GM23338 (cell line): ENCODE data around the gene TAF1B. TPM values are rescaled to one million over a fixed set of nuclear protein-coding genes. Genes with fewer than 3 reads are reported as not detected.

Experiments used
- ATAC-seq: fragments of 200-7000 bp; cut with Tn5 transposase; 3 replicates; pipeline ENCODE4 v1.9.1; 2020
- DNase-seq: peaks from one replicate; pipeline ENCODE4 v3.0.0-alpha.2; 2015; ENCODE audit warnings: low spot score
- H2AFZ ChIP-seq: fragments of 200-600 bp; sonication (generic); 2 replicates; pipeline ENCODE4 v1.8.0; 2016; ENCODE audit warnings: antibody characterized with exemption, mild to moderate bottlenecking, moderate library complexity
- H3F3A ChIP-seq: fragments of 200-600 bp; sonication (generic); replicated peaks from 2 replicates; pipeline ENCODE4 v1.8.0; 2017; ENCODE audit warnings: antibody characterized with exemption, mixed run types, low read depth
- H3K27ac ChIP-seq: fragments of 200-600 bp; sonication (generic); 2 replicates; pipeline ENCODE4 v1.6.1; 2016; ENCODE audit warnings: low read depth
- H3K27me3 ChIP-seq: fragments of 200-600 bp; sonication (generic); 2 replicates; pipeline ENCODE4 v1.8.0; 2016; ENCODE audit warnings: mild to moderate bottlenecking, mixed run types, moderate library complexity; ENCODE audit not compliant: insufficient read depth
- H3K36me3 ChIP-seq: fragments of 200-600 bp; sonication (generic); 2 replicates; pipeline ENCODE4 v1.8.0; 2016; ENCODE audit warnings: mild to moderate bottlenecking; ENCODE audit not compliant: insufficient read depth
- H3K4me1 ChIP-seq: fragments of 200-600 bp; sonication (generic); 2 replicates; pipeline ENCODE4 v1.8.0; 2016; ENCODE audit warnings: mild to moderate bottlenecking, moderate library complexity; ENCODE audit not compliant: insufficient read depth
- H3K4me2 ChIP-seq: fragments of 200-600 bp; sonication (generic); 2 replicates; pipeline ENCODE4 v1.7.1; 2017; ENCODE audit warnings: mixed run types
- H3K4me3 ChIP-seq: fragments of 200-600 bp; sonication (generic); 2 replicates; pipeline ENCODE4 v1.6.1; 2016; ENCODE audit warnings: mixed run types
- H3K79me2 ChIP-seq: fragments of 200-600 bp; sonication (generic); replicated peaks from 2 replicates; pipeline ENCODE4 v1.8.0; 2017; ENCODE audit warnings: mild to moderate bottlenecking; ENCODE audit not compliant: insufficient read depth
- H3K9me2 ChIP-seq: fragments of 200-600 bp; sonication (generic); 2 replicates; pipeline ENCODE4 v1.8.0; 2017; ENCODE audit not compliant: insufficient read depth
- H4K20me1 ChIP-seq: fragments of 200-600 bp; sonication (generic); replicated peaks from 2 replicates; pipeline ENCODE4 v1.8.0; 2017; ENCODE audit warnings: mild to moderate bottlenecking; ENCODE audit not compliant: insufficient read depth
- H3K27ac Mint-ChIP-seq: 2 replicates; pipeline ENCODE4 v1.8.0; 2020; ENCODE audit warnings: inconsistent platforms, mild to moderate bottlenecking, moderate library complexity, mixed read lengths
- H3K27me3 Mint-ChIP-seq: 3 replicates; pipeline ENCODE4 v1.8.0; 2022; ENCODE audit warnings: low read depth, mild to moderate bottlenecking, moderate library complexity, mixed read lengths, inconsistent platforms; ENCODE audit not compliant: insufficient read depth, poor library complexity
- H3K36me3 Mint-ChIP-seq: 3 replicates; pipeline ENCODE4 v1.8.0; 2021; ENCODE audit warnings: low read depth, mild to moderate bottlenecking, inconsistent platforms, moderate library complexity, mixed read lengths
- H3K4me1 Mint-ChIP-seq: 3 replicates; pipeline ENCODE4 v1.8.0; 2020; ENCODE audit warnings: mild to moderate bottlenecking, inconsistent platforms, mixed read lengths
- H3K4me3 Mint-ChIP-seq: 3 replicates; pipeline ENCODE4 v1.8.0; 2021; ENCODE audit warnings: moderate library complexity, mild to moderate bottlenecking, inconsistent platforms, mixed read lengths
- H3K9me3 Mint-ChIP-seq: 3 replicates; pipeline ENCODE4 v1.8.0; 2020; ENCODE audit warnings: moderate library complexity, mild to moderate bottlenecking, inconsistent platforms, mixed read lengths
- ETS1 ChIP-seq: IDR thresholded peaks from 2 replicates; pipeline ENCODE4 v1.6.1; 2016; ENCODE audit warnings: antibody characterized with exemption
- EZH2 ChIP-seq: fragments of 200-600 bp; sonication (generic); IDR thresholded peaks from one replicate; pipeline ENCODE4 v1.8.0; 2017; ENCODE audit warnings: antibody characterized with exemption, mild to moderate bottlenecking, low read depth; ENCODE audit not compliant: unreplicated experiment
- REST ChIP-seq: IDR thresholded peaks from one replicate; pipeline ENCODE4 v1.6.1; 2018; ENCODE audit warnings: antibody characterized with exemption; ENCODE audit not compliant: unreplicated experiment
- STAT1 ChIP-seq: IDR thresholded peaks from one replicate; pipeline ENCODE4 v1.6.1; 2016; ENCODE audit warnings: antibody characterized with exemption; ENCODE audit not compliant: unreplicated experiment
- ZNF114 ChIP-seq: fragments of 250-450 bp; sonication (Bioruptor Pico); IDR thresholded peaks from 2 replicates; pipeline ENCODE4 v1.5.0; 2020; ENCODE audit warnings: mild to moderate bottlenecking, moderate library complexity
- ZNF462 ChIP-seq: fragments of 250-450 bp; sonication (Bioruptor Pico); IDR thresholded peaks from 2 replicates; pipeline ENCODE4 v1.5.0; 2020; ENCODE audit warnings: mild to moderate bottlenecking, moderate library complexity
- polyA plus RNA-seq: library from polyadenylated mRNA; unstranded; fragments of >200 nt; fragmentation: Nextera tagmentation; extraction: Ambion mirVana; gene quantifications from 2 replicates; pipeline ENCODE4 v1.2.1, GENCODE V29; 2016
- total RNA-seq: library from RNA; depleted of rRNA; stranded (reverse); fragments of >200 nt; shearing (Covaris generic); gene quantifications from 2 replicates; pipeline ENCODE4 v1.2.3, GENCODE V29; 2014

TAF1B gene
- total and polyA plus RNA-seq, 2 experiments from 2014 or later = 22.2 to 28.9 TPM

GRCh38 chr2:9968553-9969497 lies 125.6 kb downstream of the TAF1B start:
- H3K4me1 Mint-ChIP-seq = peaks cover 5% of the 10 kb centered on the region; the same call in 2 of the 3 replicates
- no peak overlapping the region for H3K27ac Mint-ChIP-seq
- Histone ChIP-seq H2AFZ (no peak overlapping the region), H3K36me3 (no peaks in the 10 kb centered on the region), H3K79me2 (no peaks in the 10 kb centered on the region), H3K4me2 (no peak overlapping the region), H3K27ac (no peak overlapping the region), H3F3A (no peaks in the 10 kb centered on the region), H3K9me2 (no peaks in the 10 kb centered on the region), H3K4me1 (no peaks in the 10 kb centered on the region), H3K4me3 (no peak overlapping the region), H3K27me3 (no peaks in the 10 kb centered on the region), H4K20me1 (no peaks in the 10 kb centered on the region)
- TF ChIP-seq ETS1 = no peak
- TF ChIP-seq STAT1 = no peak
- no peak for TF ChIP-seq ZNF462 (CRISPR knock-in tag)
- TF ChIP-seq EZH2 = no peak
- TF ChIP-seq REST = no peak
- no peak for TF ChIP-seq ZNF114 (CRISPR knock-in tag)
- no peaks in the 10 kb centered on the region for H3K36me3 Mint-ChIP-seq
- no peak overlapping the region for H3K4me3 Mint-ChIP-seq
- ATAC-seq = no peak
- no peaks in the 10 kb centered on the region for H3K9me3 Mint-ChIP-seq
- H3K27me3 Mint-ChIP-seq = peaks cover 3% of the 10 kb centered on the region
- no peak for DNase-seq
